MCF 10A (cell line): ENCODE data around the gene FLRT1. TPM values are rescaled to one million over a fixed set of nuclear protein-coding genes. Genes with fewer than 3 reads are reported as not detected.

ENCODE experiments used
- BruUV-seq: library from RNA; stranded (reverse); fragments of 400-500 nt; replicated peaks from 2 replicates; lab custom pipeline; 2021; lab: Mats Ljungman, UMichigan
- CTCF ChIA-PET: fragments of 300-600 bp; sonication (Branson Sonifier 250); formaldehyde crosslinking; extraction: SDS; loops from one replicate; lab custom pipeline; 2021; ENCODE audit warnings: antibody characterized with exemption, inconsistent platforms; lab: Yijun Ruan, JAX
- POLR2A ChIA-PET: fragments of 300-600, 350-650 bp; sonication (Branson Sonifier 250); formaldehyde crosslinking; extraction: SDS; loops from one replicate; lab custom pipeline; 2020; ENCODE audit warnings: antibody characterized with exemption, inconsistent platforms; lab: Yijun Ruan, JAX
- DNase-seq: peaks from one replicate; pipeline ENCODE4 v3.0.0-alpha.2; 2018; ENCODE audit not compliant: unreplicated experiment
- H3K27ac Mint-ChIP-seq: one replicate; pipeline ENCODE4 v1.8.0; 2022; ENCODE audit warnings: mild to moderate bottlenecking, low read depth, mixed read lengths; ENCODE audit not compliant: unreplicated experiment
- H3K27me3 Mint-ChIP-seq: one replicate; pipeline ENCODE4 v1.8.0; 2022; ENCODE audit warnings: mixed read lengths; ENCODE audit not compliant: insufficient read depth, unreplicated experiment
- H3K36me3 Mint-ChIP-seq: one replicate; pipeline ENCODE4 v1.8.0; 2022; ENCODE audit warnings: mild to moderate bottlenecking, moderate library complexity, mixed read lengths; ENCODE audit not compliant: insufficient read depth, unreplicated experiment
- H3K4me1 Mint-ChIP-seq: one replicate; pipeline ENCODE4 v1.8.0; 2022; ENCODE audit warnings: mixed read lengths; ENCODE audit not compliant: insufficient read depth, unreplicated experiment
- H3K4me3 Mint-ChIP-seq: one replicate; pipeline ENCODE4 v1.8.0; 2022; ENCODE audit warnings: mild to moderate bottlenecking, moderate library complexity, mixed read lengths; ENCODE audit not compliant: unreplicated experiment
- H3K9me3 Mint-ChIP-seq: one replicate; pipeline ENCODE4 v1.8.0; 2022; ENCODE audit warnings: mixed read lengths; ENCODE audit not compliant: unreplicated experiment
- intact Hi-C: fragments of 100-400 bp; cut with micrococcal nuclease; formaldehyde crosslinking; loops from 2 replicates; pipeline ENCODE4 v1.14.1; 2022
- total RNA-seq: library from RNA; stranded (reverse); gene quantifications from 2 replicates; pipeline ENCODE4 v1.2.3, GENCODE V29; 2022
- TF ChIP-seq, protein P1 (sequence below): fragments of 200-600 bp; IDR thresholded peaks from one replicate; pipeline ENCODE4 v1.8.0; 2022; ENCODE audit warnings: antibody characterized with exemption, mild to moderate bottlenecking; ENCODE audit not compliant: unreplicated experiment

FLRT1 gene
- total RNA-seq, 1 experiment from 2014 or later: 2.7 TPM

DNA sequence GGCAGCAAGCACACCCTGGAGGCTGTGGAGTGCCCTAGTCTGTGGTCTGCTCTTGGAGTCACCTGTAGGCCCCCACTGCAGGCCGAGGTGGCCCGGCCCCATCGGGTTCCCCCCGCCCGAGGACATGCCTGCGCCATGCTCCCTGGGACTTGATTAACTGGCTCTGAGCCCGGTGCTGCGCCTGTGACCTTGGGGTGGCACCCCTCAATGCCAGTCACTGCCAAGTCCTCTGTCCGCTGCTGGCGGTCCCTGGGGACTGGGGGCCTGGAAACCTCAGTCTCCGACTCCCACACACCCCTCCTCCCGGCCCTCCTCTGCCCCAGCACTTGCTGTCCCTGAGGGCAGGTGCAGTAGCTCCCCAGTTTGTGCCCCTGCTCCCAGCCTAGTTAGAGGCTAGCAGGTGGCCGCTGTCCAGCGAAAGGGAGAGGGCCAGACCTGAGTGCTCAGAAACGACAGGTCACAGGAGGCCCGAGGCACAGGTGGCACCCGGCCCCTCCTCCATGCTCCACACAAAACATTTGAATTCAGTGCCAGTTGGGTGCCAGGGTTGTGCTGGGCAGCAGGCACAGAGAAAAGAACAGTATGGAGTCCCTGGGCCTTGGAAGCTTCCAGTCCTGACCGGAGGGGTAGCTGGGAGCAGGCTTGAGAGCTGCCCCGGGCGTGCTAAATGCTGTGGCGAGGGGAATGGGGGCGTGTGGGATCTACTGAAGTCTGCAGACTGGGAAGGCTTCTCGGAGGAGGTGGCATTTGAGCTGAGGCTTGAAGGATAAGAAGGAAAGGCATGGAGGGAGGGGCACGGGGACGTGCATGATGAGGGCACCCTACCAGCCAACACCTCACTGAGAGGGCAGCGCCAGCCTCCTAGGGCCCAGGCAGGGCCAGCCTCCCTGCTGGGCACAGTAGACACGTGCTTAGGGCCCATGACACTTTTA is 16.4 kb upstream of the FLRT1 start:
- Mint-ChIP-seq H3K27me3 (no peaks in the 10 kb centered on the region), H3K27ac (no peak overlapping the region), H3K4me3 (no peak overlapping the region), H3K36me3 (no peaks in the 10 kb centered on the region), H3K4me1 (no peaks in the 10 kb centered on the region), H3K9me3 (no peaks in the 10 kb centered on the region)
- TF ChIP-seq, protein P1, sequence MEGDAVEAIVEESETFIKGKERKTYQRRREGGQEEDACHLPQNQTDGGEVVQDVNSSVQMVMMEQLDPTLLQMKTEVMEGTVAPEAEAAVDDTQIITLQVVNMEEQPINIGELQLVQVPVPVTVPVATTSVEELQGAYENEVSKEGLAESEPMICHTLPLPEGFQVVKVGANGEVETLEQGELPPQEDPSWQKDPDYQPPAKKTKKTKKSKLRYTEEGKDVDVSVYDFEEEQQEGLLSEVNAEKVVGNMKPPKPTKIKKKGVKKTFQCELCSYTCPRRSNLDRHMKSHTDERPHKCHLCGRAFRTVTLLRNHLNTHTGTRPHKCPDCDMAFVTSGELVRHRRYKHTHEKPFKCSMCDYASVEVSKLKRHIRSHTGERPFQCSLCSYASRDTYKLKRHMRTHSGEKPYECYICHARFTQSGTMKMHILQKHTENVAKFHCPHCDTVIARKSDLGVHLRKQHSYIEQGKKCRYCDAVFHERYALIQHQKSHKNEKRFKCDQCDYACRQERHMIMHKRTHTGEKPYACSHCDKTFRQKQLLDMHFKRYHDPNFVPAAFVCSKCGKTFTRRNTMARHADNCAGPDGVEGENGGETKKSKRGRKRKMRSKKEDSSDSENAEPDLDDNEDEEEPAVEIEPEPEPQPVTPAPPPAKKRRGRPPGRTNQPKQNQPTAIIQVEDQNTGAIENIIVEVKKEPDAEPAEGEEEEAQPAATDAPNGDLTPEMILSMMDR: no peak
- no TSS peak for BruUV-seq
- intact Hi-C loops: no loop called here
- ChIA-PET CTCF (interaction anchor here (0.6 kb wide), 1 partner anchor 77 kb away, joined by 3 read pairs; no protein-coding TSS in a partner anchor), POLR2A (interaction anchor here (0.7 kb wide), 1 partner anchor 10 kb away, joined by 5 read pairs; no protein-coding TSS in a partner anchor)
- DNase-seq: no peak

DNA sequence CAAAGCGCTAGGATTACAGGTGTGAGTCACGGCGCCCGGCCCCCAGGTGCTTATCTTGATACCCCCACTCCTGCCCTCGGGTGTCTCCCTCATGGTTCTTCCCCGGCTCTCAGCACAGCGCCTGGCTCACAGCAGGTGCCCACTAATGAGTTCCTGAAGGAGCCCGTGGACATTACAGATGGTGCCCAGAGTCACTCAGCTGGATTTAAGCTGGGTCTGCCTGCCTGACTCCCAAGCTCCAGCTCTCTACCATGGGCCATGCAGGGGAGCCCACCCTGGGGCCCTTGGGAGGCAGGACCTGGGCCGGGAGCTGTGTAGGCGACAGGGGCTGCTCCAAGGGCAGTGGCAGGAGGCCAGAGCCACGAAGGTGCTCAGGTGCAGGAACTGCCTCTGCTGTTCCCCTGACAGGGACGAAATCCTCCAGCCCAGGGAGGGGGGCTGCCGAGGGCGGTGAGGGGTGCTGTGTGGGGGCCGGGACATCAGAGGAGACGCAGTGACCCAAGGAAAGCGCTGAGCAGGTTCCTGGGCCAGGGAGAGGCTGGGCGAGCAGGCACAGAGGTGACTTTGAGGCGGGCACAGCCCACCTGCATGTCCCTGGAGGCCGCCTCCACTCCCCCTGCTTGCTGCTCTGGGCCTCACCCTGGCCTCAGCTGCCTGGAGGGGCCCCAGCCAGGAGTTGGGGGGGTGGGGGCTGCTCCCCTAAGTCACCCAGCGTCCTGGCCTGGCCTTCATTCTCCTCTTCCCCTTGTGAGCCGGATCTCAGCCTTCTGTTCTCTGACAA is 14.6 kb upstream of the FLRT1 start:
- ChIA-PET POLR2A (no interaction called here), CTCF (no interaction called here)
- H3K9me3 Mint-ChIP-seq: no peaks in the 10 kb centered on the region
- H3K36me3 Mint-ChIP-seq: no peaks in the 10 kb centered on the region
- H3K27ac Mint-ChIP-seq: no peak overlapping the region
- intact Hi-C loops: no loop called here
- BruUV-seq: no TSS peak
- H3K4me3 Mint-ChIP-seq: no peak overlapping the region
- no peaks in the 10 kb centered on the region for H3K27me3 Mint-ChIP-seq
- no peaks in the 10 kb centered on the region for H3K4me1 Mint-ChIP-seq
- TF ChIP-seq, protein P1: no peak
- DNase-seq: no peak

DNA sequence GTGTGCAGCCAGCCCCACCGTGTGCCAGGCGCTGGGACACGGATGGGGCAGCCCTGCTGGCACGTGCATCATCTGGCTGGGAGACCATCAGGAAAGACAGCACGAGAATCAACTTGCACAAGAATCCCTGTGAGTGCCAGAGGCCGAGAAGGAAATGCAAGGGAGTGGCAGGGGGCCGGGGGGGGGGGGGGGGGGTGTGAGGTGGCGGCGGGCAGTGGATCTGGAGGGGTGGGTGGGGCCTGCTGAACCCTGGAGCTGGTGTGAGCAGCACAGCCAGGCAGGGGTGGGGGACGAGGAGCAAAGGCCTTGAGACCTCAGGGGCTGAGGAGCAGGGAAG is 14.0 kb upstream of the FLRT1 start:
- Mint-ChIP-seq H3K9me3 (no peaks in the 10 kb centered on the region), H3K27ac (no peak overlapping the region), H3K27me3 (peaks cover 5% of the 10 kb centered on the region), H3K4me1 (no peaks in the 10 kb centered on the region), H3K4me3 (no peak overlapping the region), H3K36me3 (no peaks in the 10 kb centered on the region)
- intact Hi-C loops: no loop called here
- BruUV-seq: no TSS peak
- CTCF ChIA-PET: no interaction called here
- POLR2A ChIA-PET: no interaction called here
- DNase-seq: no peak
- TF ChIP-seq, protein P1: no peak

DNA sequence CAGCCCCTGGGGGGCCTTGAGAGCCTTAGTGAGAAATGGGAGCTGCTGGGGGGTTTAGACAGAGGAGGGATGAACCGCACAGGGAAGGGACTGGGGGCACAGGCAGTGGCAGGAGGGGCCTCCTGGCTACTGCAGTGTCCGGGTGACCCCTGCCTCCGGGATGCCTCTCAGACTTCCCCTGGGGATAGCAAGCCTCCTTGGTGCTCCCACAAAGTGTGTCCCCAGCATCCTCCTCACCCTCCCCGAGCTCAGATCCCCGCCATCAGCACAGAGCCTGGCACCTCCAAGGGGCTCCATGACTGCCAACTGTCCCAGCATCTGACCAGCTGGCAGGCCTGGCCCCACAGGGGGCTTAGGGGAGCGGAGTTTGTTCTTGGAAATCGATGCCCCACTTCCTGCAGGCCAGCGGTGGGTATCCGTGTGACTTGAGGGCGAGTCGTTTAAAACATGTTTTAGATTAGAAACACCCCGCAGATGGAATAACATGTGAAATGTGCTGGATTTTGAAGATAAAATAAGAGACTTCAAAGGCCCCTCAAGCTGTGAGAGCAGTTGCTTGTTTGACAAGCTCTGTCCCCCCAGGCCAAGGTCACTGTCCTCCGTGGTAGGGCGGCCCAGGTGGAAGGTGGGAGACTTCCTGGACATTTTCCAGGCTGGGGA is 13.5 kb upstream of the FLRT1 start:
- intact Hi-C loops: no loop called here
- no peak overlapping the region for H3K4me3 Mint-ChIP-seq
- ChIA-PET CTCF (no interaction called here), POLR2A (no interaction called here)
- no TSS peak for BruUV-seq
- no peak for DNase-seq
- H3K27me3 Mint-ChIP-seq: peaks cover 10% of the 10 kb centered on the region
- TF ChIP-seq, protein P1: no peak
- no peaks in the 10 kb centered on the region for H3K4me1 Mint-ChIP-seq
- H3K9me3 Mint-ChIP-seq: no peaks in the 10 kb centered on the region
- no peaks in the 10 kb centered on the region for H3K36me3 Mint-ChIP-seq
- H3K27ac Mint-ChIP-seq: no peak overlapping the region
